Measurements from ENCODE around the gene CX3CR1.

- TF ChIP-seq TAF1 (IDR thresholded peaks at IDR 0.05; ENCODE audit: borderline replicate concordance, insufficient read depth, low read length), result no peak
- no peak for TF ChIP-seq FOXP2 (optimal IDR thresholded peaks at IDR 0.05; ENCODE audit: borderline replicate concordance, extremely low read depth, extremely low read length, insufficient read depth)
- TF ChIP-seq REST (IDR thresholded peaks at IDR 0.05; ENCODE audit: insufficient read depth in 1 of 2, low read depth in 2 of 2, low read length in 2 of 2), result no peak
- TF ChIP-seq SIN3A (IDR thresholded peaks at IDR 0.05; ENCODE audit: borderline replicate concordance, insufficient read depth, low read length), result no peak
- no peak for TF ChIP-seq POLR2AphosphoS5 (IDR thresholded peaks at IDR 0.05; ENCODE audit: low read depth, low read length)
Observed at GRCh38 chr3:39315420-39315819, 35.6 kb upstream of the CX3CR1 start.

Data from PFSK-1 (cell line).